Tibial artery (tissue), 4 donors: ENCODE measurements around the gene NKX2-2.
"Not testable (repeated sequence)": the region's sequence is repeated elsewhere in the genome, so short reads cannot be mapped to it uniquely, and the experiment has no call there.

Experiments
- DNase-seq, 2 donors: peaks; one replicate each; pipeline ENCODE4 v3.0.0-alpha.2; 2019
- H3K27ac ChIP-seq, 2 donors: fragments of 200-600 bp; sonication (generic) in 1 of 2; 1 replicate in 1 of 2; 2 replicates in 1 of 2; pipeline ENCODE4 v1.5.1; 2018 to 2019; ENCODE audit warnings: mild to moderate bottlenecking in 1 of 2
- H3K27me3 ChIP-seq, 2 donors: fragments of 200-600 bp; sonication (generic) in 1 of 2; one replicate each; pipeline versions ENCODE4 v1.5.1 to v1.6.0; 2016 to 2019
- H3K36me3 ChIP-seq, 3 donors: fragments of 200-600 bp; sonication (generic) in 2 of 3; one replicate each; pipeline ENCODE4 v1.5.1; 2016 to 2019; ENCODE audit warnings: mild to moderate bottlenecking in 2 of 3
- H3K4me1 ChIP-seq, 4 donors: fragments of 200-600 bp; sonication (generic) in 2 of 4; 1 replicate in 3 of 4; 2 replicates in 1 of 4; pipeline ENCODE4 v1.5.1; 2016 to 2019
- H3K4me3 ChIP-seq, 2 donors: fragments of 200-600 bp; sonication (generic) in 1 of 2; 1 replicate in 1 of 2; 2 replicates in 1 of 2; pipeline ENCODE4 v1.5.1; 2018 to 2019; ENCODE audit warnings: mild to moderate bottlenecking in 2 of 2
- H3K9me3 ChIP-seq, 3 donors: fragments of 200-600 bp; sonication (generic) in 1 of 3; one replicate each; pipeline ENCODE4 v1.5.1; 2016 to 2019
- CTCF ChIP-seq, 2 experiments: fragments of 200-600 bp in 1 of 2; fragments of 450-650 bp in 1 of 2; IDR thresholded peaks; one replicate each; pipeline ENCODE4 v1.5.1; 2017 to 2019; ENCODE audit warnings: antibody characterized with exemption in 2 of 2, mild to moderate bottlenecking in 1 of 2, moderate library complexity in 1 of 2
- intact Hi-C: fragments of 100-400 bp; cut with DNase I; formaldehyde crosslinking; loops from one replicate; pipeline ENCODE4 v1.15.0; 2023; ENCODE audit warnings: low total_unique reads

NKX2-2 gene

GRCh38 chr20:21490105-21490504 is 23.8 kb downstream of the NKX2-2 start:
- no peak for TF ChIP-seq CTCF (IDR thresholded peaks at IDR 0.05)
- Histone ChIP-seq H3K36me3 (no peaks in the 10 kb centered on the region), H3K9me3 (peaks cover 0 to 13% (median 0%) of the 10 kb centered on the region in 3 donors), H3K27ac (no peak overlapping the region), H3K4me1 (no peaks in the 10 kb centered on the region), H3K4me3 (no peak overlapping the region), H3K27me3 (peaks cover 0 to 11% of the 10 kb centered on the region in 2 donors)
- no peak for DNase-seq
- intact Hi-C loops: no loop called here

GRCh38 chr20:21480144-21480543 is 33.7 kb downstream of the NKX2-2 start:
- intact Hi-C loops, DNase-seq, H3K27me3 ChIP-seq, H3K9me3 ChIP-seq, H3K27ac ChIP-seq, H3K36me3 ChIP-seq, H3K4me1 ChIP-seq, H3K4me3 ChIP-seq: not testable (repeated sequence)

- Histone ChIP-seq H3K4me1 (no peaks in the 10 kb centered on the region), H3K9me3 (no peaks in the 10 kb centered on the region), H3K27me3 (no peaks in the 10 kb centered on the region), H3K4me3 (no peak overlapping the region), H3K36me3 (no peaks in the 10 kb centered on the region), H3K27ac (no peak overlapping the region)
- TF ChIP-seq CTCF (IDR thresholded peaks at IDR 0.05): no peak
- no peak for DNase-seq
- intact Hi-C loops: no loop called here
These were observed 48.1 kb downstream of the NKX2-2 start for GRCh38 chr20:21465799-21466198.

- no peaks in the 10 kb centered on the region for H3K4me1 ChIP-seq
- no peaks in the 10 kb centered on the region for H3K9me3 ChIP-seq
- no peak for DNase-seq
- H3K4me3 ChIP-seq: no peak overlapping the region
- H3K27me3 ChIP-seq: no peaks in the 10 kb centered on the region
- no peak overlapping the region for H3K27ac ChIP-seq
- no peak for TF ChIP-seq CTCF (IDR thresholded peaks at IDR 0.05)
- H3K36me3 ChIP-seq: no peaks in the 10 kb centered on the region
- intact Hi-C loops: no loop called here
These were observed 48.9 kb downstream of the NKX2-2 start for GRCh38 chr20:21464916-21465315.
